Middle frontal gyrus (tissue), 1 donor: ENCODE measurements around the gene FGF1.

Experiments used
- DNase-seq: peaks from one replicate; pipeline ENCODE4 v3.0.0-alpha.2; 2015; ENCODE audit warnings: low spot score; ENCODE audit errors: extremely low spot score

The FGF1 gene

GRCh38 chr5:142544071-142544753 is 141.7 kb downstream of the FGF1 start:
- no peak for DNase-seq

GRCh38 chr5:142542906-142543305 is 143.0 kb downstream of the FGF1 start:
- DNase-seq = no peak
